Right kidney (tissue), 1 donor: ENCODE measurements around the gene ARHGAP32.
"Not testable (repeated sequence)": the region's sequence is repeated elsewhere in the genome, so short reads cannot be mapped to it uniquely, and the experiment has no call there.

Experiments used
- DNase-seq: peaks from one replicate; pipeline ENCODE4 v3.0.0-alpha.2; 2016

ARHGAP32 gene

DNA sequence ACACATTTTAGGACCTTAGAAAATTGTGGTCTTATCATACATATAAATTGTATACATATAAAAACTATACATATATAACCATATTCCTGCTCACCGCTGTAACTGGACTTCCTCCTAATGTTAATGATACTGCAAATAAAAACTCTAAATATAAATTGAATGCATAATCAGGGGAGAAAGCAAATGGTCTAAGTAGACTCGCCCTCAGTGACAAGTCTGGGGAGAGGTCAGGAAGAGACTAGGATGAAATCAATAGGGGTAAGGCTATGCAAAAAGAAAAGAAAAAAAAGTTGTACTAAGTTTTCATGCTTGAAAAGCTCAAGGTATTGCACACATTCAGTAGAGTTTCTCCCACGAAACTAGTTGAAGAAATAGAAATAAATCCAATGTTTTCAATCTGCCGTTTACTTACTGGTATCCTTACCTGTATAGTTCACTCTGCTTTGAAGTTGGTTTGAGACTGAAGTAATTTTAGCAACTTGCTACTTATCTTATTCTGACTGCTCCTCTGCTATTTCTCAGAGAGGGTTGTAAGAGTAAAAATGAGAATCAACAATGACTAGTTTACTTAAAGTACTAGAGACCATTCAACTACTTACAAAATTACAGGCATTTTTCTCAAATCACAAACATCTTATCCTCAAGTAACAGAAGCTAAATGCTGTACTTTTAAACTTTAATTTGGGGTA, 12.2 kb upstream of the ARHGAP32 start:
- no peak for DNase-seq

DNA sequence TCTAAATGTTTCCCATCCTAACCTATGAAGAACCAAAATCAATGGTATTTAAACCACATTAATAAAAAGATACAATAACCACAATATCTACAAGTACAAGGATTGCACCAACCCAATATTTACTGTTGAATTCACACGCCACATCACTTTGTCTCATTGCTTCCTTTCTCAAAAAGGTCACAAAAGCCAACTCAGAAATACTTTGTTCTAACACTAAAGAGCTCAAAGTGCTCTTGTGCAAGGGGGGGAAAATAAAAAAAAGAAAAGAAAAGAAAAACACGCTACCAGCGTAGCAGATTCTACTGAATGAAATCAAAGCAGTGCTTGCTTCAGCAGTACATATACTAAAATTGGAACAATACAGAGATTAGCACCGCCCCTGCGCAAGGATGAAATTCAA, 10.5 kb upstream of the ARHGAP32 start:
- no peak for DNase-seq

DNA sequence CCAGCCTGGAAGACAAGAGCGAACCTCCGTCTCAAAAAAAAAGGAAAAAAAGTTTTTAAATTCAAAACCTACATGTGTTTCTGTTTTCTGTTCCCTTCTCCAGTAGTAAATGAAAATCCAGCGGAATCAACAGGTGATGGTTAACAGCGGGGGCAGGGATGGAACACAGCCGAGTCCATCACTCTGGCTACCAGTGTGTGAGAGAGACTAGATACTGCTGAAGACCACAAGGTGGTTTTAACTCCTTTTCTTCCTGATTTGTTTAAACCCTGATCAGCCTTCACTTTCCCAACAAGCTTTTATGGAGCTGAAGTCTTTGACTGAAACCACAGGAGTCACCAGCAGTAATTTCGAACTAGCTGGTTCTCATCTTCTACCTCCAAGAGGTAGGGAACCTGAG, 3.6 kb upstream of the ARHGAP32 start:
- DNase-seq = no peak

DNA sequence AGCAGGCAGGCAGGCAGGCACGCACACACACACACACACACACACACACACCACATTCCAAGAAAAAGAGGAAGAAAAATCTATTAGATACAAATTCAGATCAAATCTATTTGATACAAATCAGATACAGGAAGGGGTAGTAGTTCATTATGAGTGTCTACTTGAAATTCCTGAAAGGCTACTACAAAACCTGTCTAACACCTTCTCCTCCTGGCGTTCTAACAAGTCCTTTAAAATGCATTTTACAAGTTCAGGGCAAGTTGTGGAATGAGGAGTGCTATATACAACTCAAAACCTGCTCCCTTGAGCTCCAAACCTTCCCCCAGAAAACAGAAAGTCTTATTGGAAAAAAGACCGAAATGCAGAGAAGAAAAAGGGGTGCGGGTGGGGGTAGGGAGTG, 476 bp downstream of the ARHGAP32 start:
- DNase-seq = no peak

DNA sequence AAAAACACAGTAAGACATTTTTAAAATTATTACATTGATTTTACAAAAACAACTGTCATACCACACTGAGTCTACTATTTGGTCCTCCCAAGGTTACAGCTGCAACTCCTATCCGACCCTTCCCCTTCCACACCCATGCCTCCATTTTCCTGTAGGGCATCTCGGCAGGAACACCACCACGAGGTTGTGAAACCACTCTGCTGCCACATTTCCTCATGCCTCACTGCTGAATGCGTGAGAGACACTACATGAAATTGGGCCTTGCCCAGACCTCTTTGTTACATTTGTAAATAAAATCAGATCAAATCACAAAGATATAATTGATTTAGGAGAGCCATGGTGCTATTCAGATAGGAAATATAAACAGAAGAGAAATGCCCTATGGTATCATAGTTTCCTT, 2.0 kb downstream of the ARHGAP32 start:
- DNase-seq = no peak

DNA sequence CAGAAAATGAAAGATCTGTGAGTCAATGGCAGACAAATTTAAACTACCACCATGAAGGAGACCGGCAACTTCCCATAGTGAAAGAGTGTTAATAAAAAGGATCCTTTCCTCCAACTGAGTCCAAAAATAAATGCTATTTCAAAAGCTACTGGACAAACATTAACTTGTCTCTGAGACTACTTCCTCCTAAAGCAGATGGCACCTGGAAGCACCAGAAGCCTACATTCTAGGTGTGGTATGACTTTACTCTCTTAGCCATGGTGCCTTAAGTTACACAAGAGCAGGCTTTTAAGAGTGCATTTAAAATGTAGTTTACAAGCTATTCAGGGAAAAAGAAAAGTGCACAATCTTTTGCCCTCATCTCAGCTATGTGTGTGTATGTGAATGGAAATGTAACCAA, 2.5 kb downstream of the ARHGAP32 start:
- no peak for DNase-seq

DNA sequence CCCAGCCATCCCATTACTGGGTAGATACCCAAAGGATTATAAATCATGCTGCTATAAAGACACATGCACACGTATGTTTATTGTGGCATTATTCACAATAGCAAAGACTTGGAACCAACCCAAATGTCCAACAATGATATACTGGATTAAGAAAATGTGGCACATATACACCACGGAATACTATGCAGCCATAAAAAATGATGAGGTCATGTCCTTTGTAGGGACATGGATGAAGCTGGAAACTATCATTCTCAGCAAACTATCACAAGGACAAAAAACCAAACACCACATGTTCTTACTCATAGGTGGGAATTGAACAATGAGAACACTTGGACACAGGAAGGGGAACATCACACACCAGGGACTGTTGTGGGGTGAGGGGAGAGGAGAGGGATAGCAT, 7.0 kb downstream of the ARHGAP32 start:
- not testable (repeated sequence) for DNase-seq

DNA sequence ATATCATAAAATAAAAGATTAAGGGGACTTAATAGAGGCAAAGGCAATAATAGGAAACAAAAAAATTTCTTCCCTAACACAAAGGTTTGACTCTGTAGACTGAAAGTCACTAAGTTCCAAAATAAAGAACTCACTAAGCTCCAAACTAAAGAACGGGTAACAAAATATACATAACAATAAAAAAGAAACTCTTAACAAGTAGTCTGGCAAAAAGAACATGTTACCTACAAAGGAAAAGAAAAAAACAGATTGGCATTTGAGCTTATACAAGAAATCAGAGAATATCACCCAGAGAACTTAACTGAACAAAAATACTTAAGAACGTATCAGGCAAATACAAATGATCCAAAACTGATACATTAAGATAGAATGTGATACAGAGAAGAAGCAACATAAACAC, 7.5 kb downstream of the ARHGAP32 start:
- DNase-seq = no peak

DNA sequence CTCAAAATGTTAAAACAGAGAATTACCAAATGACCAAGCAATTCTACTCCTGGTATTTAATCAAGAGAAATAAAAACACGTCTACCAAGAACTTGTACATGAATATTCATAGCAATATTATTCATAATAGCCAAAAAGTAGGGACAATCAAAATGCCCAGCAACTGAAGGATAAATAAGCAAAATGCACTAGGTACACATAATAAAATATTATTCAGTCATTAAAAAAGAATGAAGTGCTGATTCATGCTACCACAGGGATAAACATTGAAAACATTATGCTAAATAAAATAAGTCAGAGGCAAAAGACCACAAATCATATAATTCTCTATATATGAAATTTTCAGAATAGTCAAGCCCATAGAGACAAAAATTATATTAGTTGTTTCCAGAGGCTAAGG, 24.8 kb downstream of the ARHGAP32 start:
- DNase-seq = no peak

DNA sequence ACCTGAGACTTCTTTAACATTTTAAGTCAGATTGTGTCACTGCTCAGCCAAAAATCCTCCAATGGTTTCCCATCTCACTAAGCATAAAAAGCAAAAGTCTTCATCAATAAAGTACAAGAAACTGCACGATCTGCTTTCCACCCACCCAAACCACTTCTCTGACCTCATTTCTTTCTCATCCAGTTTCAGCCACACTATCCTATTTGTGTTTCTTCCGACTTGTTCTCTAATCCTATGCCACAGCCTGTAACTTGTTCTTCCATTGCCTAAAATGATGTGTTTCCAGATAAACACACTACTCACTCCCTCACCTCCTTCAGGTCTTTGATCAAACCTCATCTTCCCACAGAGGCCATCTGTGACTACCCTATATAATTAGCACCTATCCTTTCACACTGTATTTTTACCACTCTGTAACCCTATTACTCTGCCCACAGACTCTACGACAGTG, 28.4 kb downstream of the ARHGAP32 start:
- DNase-seq = no peak

DNA sequence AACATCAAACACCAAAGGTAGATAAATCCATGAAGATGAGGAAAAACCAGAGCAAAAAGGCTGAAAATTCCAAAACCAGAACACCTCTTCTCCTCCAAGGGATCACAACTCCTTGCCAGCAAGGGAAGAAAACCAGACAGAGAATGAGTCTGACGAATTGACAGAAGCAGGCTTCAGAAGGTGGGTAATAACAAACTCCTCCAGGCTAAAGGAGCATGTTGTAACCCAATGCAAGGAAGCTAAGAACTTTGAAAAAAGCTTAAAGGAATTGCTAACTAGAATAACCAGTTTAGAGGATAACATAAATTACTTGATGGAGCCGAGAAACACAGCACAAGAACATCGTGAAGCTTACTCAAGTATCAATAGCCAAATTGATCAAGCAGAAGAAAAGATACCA, 35.0 kb downstream of the ARHGAP32 start:
- not testable (repeated sequence) for DNase-seq

DNA sequence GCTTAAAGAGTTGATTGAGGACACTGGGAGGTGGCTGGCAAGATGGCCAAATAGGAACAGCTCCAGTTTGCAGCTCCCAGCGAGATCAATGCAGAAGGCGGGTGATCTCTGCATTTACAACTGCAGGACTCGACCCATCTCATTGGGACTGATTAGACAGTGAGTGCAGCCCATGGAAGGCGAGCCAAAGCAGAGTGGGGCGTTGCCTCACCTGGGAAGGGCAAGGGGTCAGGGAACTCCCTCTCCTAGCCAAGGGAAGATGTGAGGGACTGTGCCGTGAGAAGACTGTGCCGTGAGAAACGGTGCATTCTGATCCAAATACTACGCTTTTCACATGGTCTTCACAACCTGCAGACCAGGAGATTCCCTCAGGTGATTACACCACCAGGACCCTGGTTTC, 36.4 kb downstream of the ARHGAP32 start:
- DNase-seq = no peak

DNA sequence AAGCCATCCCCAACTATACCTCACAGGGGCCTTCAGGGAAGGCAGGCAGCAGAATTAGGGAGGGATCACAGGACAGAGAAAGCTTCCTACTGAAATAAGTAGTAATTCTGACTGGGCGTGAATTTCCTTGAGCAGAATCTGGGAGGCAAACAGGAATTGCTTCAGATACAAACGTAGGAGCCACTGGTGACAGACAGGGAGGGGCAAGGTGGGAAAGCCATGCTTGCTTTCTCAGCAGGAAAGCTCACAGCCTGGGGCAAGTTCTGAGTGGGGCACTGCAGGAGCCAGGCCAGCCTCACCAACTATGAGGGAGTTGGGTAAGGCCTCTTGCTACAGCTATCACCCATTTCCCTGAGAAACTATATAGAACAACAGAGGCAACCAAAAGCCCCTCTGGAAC, 43.6 kb downstream of the ARHGAP32 start:
- no peak for DNase-seq

DNA sequence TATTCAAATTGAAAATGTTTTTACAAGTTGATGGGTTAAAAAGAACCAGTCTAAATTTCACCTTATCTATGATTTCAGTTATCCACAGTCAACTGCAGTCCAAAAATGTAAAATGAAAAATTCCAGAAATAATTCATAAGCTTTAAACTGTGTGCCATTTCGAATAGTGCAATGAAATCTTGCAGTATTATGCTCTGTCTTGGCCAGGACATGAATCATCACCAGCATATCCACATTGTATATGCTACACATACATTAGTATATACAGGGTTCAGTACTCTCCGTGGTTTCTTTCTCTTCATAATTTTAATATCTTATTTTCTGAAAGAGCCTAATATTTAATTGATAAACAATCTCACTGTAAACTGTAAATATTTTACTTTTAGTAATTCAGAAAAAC, 45.9 kb downstream of the ARHGAP32 start:
- no peak for DNase-seq

DNA sequence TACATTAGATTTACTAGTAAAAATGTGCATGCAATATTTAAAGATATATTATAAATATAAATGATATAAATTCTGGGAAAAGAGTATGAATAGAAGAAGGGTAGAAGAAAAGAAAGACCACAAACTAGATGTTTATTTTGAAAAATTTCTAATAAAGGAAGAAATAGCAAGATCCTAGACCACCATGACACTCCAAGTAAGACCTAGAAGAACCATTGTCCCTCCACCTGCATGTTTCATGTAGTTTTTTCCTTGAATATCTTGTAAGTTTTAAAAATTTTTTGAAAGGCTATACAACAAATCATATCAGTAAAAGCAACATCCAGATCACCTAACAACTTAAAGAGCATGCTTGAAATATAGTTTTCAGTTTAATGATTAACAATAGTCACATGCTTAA, 46.8 kb downstream of the ARHGAP32 start:
- no peak for DNase-seq

DNA sequence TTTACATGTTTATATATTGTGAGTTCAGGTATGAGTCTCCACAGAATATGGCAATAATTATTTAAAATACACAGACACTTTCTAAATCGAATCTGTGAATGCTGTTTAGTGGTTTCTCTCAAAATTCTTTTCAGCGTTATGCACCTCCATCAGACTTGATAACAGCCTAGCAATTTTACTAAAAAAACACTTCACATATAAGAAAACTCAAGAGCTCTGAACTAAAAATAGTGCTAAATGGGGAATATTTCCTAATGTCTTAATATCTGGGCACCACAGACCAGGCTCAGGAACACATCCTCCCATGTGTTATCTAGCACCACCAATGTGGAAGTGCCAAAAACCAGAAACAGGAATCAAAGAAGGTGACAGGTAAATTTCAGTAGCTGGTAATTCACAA, 47.9 kb downstream of the ARHGAP32 start:
- DNase-seq = no peak

DNA sequence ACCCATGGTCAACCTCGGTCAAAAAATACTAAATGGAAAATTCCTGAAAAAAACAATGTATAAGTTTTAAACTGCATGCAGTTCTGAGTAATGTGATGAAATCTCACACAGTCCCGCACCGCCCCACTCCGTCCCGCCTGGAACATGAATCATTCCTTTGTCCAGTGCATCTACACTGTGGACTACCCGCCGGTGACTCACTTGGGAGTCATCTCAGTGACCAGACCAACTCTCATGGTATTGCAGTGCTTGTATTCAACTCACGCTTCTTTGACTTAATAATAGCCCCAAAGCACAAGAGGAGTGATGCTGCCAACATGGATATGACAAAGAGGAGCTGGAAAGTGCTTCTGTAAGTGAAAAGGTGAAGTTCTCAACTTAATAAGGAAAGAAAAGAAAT, 48.8 kb downstream of the ARHGAP32 start:
- no peak for DNase-seq

DNA sequence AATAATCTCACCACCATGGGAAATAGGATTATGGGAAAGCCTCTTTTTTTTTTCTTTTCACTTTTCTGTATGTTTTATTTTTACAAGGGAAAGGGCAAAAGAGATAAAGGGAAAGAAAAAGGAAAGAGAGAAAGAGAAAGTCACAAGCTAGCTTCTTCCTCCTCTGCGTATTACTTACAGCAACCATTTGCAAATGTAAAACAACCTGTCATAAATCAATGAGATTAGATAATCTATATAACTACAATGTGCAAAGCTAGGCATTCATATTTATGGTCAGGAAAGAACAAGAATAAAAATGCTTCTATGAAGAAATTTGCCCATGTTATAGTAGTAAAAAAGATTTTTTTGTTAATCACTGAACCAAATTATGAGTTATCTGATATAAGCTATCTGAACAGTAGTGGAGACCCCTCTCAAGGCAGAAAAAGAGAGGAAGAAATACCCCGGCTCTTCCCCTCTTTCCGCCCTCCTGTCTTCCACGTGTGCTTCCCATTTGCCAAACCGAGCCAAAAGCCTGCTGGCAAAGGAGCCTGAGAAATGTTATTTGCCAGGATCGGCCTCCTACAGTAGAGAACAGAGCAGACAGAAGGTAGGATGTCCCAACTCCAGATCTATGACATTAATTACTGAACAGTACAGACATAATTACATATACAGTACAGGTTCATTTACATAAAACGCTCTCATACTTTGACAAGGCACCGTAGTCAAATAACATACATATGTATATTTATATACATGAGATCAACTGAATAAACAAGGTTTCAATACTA, 50.2 kb downstream of the ARHGAP32 start:
- no peak for DNase-seq

DNA sequence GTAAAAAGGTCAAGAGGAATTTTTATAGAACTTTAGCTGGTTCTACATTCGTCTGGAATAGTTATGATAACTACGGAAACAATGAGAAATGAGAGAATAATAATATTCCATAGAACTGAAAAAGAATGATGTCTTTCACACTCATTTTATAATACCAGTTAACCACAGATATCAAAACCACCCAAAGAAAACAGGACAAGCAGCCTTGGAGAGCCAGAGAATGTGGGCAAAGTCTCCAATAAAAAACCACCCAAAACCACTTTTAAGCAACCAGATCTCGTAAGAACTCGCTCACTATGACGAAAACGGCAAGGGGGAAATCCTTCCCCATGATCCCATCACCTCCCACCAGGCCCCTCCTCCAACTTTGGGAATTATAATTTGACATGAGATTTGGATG, 60.8 kb downstream of the ARHGAP32 start:
- DNase-seq = no peak

DNA sequence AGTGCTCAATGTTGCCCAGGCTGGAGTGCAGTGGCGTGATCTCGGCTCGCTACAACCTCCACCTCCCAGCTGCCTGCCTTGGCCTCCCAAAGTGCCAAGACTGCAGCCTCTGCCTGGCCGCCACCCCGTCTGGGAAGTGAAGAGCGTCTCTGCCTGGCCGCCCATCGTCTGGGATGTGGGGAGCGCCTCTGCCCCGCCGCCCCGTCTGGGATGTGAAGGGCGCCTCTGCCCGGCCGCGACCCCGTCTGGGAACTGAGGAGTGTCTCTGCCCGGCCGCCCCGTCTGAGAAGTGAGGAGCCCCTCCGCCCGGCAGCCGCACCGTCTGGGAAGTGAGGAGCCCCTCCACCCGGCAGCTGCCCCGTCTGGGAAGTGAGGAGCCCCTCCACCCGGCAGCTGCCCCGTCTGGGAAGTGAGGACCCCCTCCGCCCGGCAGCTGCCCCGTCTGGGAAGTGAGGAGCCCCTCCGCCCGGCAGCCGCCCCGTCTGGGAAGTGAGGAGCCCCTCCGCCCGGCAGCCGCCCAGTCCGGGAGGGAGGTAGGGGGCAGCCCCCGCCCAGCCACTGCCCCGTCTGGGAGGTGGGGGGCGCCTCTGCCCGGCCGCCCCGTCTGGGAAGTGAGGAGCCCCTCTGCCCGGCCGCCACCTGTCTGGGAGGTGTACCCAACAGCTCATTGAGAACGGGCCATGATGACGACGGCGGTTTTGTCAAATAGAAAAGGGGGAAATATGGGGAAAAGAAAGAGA, 63.1 kb downstream of the ARHGAP32 start:
- not testable (repeated sequence) for DNase-seq

DNA sequence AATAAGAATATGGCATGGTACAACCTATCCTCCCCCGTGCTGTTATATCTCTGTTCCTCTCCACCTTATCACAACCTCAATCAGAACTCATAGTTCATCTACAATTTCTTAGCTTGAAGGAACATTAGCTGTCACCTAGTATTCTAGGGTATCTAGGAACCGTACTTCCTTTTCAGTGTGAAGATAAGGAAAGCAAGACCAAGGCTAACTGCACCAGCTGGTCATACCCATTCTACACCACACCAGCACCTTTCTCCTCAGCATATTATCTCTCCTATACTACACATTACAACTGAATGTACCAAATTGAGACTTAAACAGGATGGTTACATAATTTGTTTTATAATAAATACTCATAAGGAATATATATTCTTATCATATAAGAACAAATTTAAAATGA, 73.1 kb downstream of the ARHGAP32 start:
- DNase-seq = no peak

DNA sequence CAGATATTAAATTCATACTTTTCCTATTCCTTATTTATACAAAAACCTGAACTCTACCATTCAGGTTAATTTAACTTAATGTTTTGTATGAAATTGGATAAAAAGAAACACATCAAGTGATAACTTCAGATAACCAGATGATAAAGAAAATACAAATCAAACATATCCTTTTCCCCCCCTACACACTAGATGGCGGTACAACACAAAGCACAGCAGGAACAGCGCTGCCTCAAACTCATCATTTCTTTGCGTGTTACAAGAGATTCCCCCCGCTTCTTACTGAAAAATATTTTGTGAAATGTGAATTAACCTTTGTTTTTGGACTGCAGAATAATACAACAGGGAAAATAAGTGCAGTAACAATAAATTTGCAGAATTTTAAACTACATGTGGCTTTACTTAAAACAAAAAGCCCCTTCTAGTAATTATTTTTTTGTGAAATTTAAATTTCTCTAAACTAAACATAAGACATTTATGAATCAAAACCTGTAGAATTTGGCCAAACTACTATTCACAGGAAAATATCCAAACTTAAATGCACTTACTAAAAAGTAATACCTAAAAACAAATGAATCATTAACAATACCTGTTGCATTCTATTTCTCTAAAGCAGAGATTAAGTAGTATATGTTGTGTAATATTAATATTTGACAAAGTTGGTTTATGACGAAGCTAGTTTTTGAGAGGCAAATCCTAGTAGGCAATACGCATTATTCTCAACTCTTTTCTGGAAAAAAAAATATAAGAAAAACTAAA, 74.4 kb downstream of the ARHGAP32 start:
- DNase-seq = peak; percentile 30
